Transverse colon (tissue), 4 donors: Measurements from ENCODE around the gene MEGF10. TPM values are rescaled to one million over a fixed set of nuclear protein-coding genes. Genes with fewer than 3 reads are reported as not detected.
"Not testable (repeated sequence)": the region's sequence is repeated elsewhere in the genome, so short reads cannot be mapped to it uniquely, and the experiment has no call there.

Source experiments
- DNase-seq: peaks from one replicate; pipeline ENCODE4 v3.0.0-alpha.2; 2019
- H3K27ac ChIP-seq, 4 donors: fragments of 200-600 bp; sonication (generic); 2 replicates each; pipeline ENCODE4 v1.5.1; 2016 to 2018; ENCODE audit warnings: inconsistent platforms in 4 of 4
- H3K27me3 ChIP-seq: fragments of 200-600 bp; sonication (generic); 2 replicates; pipeline ENCODE4 v1.5.1; 2017; ENCODE audit warnings: inconsistent platforms
- H3K36me3 ChIP-seq, 4 donors: fragments of 200-600 bp; sonication (generic); 2 replicates each; pipeline ENCODE4 v1.5.1; 2017 to 2019; ENCODE audit warnings: inconsistent platforms in 4 of 4
- H3K4me1 ChIP-seq, 4 donors: fragments of 200-600 bp; sonication (generic); 2 replicates each; pipeline ENCODE4 v1.5.1; 2017 to 2020; ENCODE audit warnings: inconsistent platforms in 4 of 4
- H3K4me3 ChIP-seq, 4 donors: fragments of 200-600 bp; sonication (generic); 1 replicate in 1 of 4; 2 replicates in 3 of 4; pipeline versions ENCODE4 v1.5.1 to v1.6.1; 2017 to 2019; ENCODE audit warnings: inconsistent platforms in 4 of 4
- H3K9me3 ChIP-seq, 2 donors: fragments of 200-600 bp; sonication (generic); 2 replicates each; pipeline ENCODE4 v1.5.1; 2017 to 2019; ENCODE audit warnings: inconsistent platforms in 2 of 2
- CTCF ChIP-seq, 5 experiments: fragments of 200-600 bp in 3 of 5; fragments of 450-650 bp in 2 of 5; sonication (generic) in 3 of 5; IDR thresholded peaks; 1 replicate in 2 of 5; 2 replicates in 3 of 5; pipeline ENCODE4 v1.5.1; 2016 to 2017; ENCODE audit warnings: antibody characterized with exemption in 5 of 5, inconsistent platforms in 3 of 5, mild to moderate bottlenecking in 2 of 5, moderate library complexity in 1 of 5
- EP300 ChIP-seq: sonication (generic); formaldehyde crosslinking; IDR thresholded peaks from one replicate; pipeline ENCODE4 v1.6.1; 2017; ENCODE audit warnings: antibody characterized with exemption, low read depth
- POLR2A ChIP-seq: fragments of 450-650 bp; IDR thresholded peaks from one replicate; pipeline ENCODE4 v1.6.1; 2016; ENCODE audit warnings: antibody characterized with exemption, mild to moderate bottlenecking, moderate library complexity
- POLR2AphosphoS5 ChIP-seq, 3 donors: sonication (generic); formaldehyde crosslinking; IDR thresholded peaks; one replicate each; pipeline ENCODE4 v1.6.1; 2016; ENCODE audit warnings: antibody characterized with exemption in 3 of 3
- WGBS, 2 donors: methylation state at CpG; one replicate each; pipeline ENCODE4 v1.1.5; 2018; ENCODE audit warnings: low coverage in 1 of 2; 5-methylcytosine and 5-hydroxymethylcytosine counted together
- in situ Hi-C, 4 donors: fragments of 200-750 bp; cut with MboI; loops; one replicate each; pipeline versions ENCODE4 v1.15.0 to v1.15.1; 2017; ENCODE audit warnings: low sequenced_read_pairs in 3 of 4, low pct_ligation_motif_present in 1 of 4, low pct_unique_long_range_greater_than_20kb in 1 of 4
- intact Hi-C: fragments of 100-400 bp; cut with DNase I; formaldehyde crosslinking; loops from one replicate; pipeline ENCODE4 v1.15.1; 2023; ENCODE audit warnings: low total_unique reads
- total RNA-seq, 4 donors: library from RNA; depleted of rRNA; stranded (reverse); fragments of >200 nt; gene quantifications; one replicate each; pipeline ENCODE4 v1.1.0, GENCODE V29; 2016

The MEGF10 gene
- total RNA-seq, 4 donors from 2014 or later, result 0.68 to 3.0 (median 2.9) TPM; not detected in 1

- no peak overlapping the region for H3K4me3 ChIP-seq
- in situ Hi-C loops (loop anchor here in 1 of 4 donors (10.0 kb wide), 1 partner anchor 189 kb away; no protein-coding TSS in a partner anchor), intact Hi-C loops (no loop called here)
- peaks cover 27% of the 10 kb centered on the region for H3K27me3 ChIP-seq
- H3K9me3 ChIP-seq, result no peaks in the 10 kb centered on the region
- H3K4me1 ChIP-seq, result peaks cover 0 to 9% (median 5%) of the 10 kb centered on the region in 4 donors
- TF ChIP-seq POLR2A, result no peak
- no peak for TF ChIP-seq EP300
- no peak for TF ChIP-seq CTCF (IDR thresholded peaks at IDR 0.05)
- TF ChIP-seq POLR2AphosphoS5 (IDR thresholded peaks at IDR 0.05), result no peak
- H3K36me3 ChIP-seq, result no peaks in the 10 kb centered on the region
- no peak for DNase-seq
- 72 to 75% methylated on average over 1 of the region's 1 CpG for WGBS, 2 donors
- H3K27ac ChIP-seq, result no peak overlapping the region
Measured at GRCh38 chr5:127295454-127295853, 4.9 kb downstream of the MEGF10 start.

- H3K36me3 ChIP-seq, result no peaks in the 10 kb centered on the region
- DNase-seq, result no peak
- intact Hi-C loops, result no loop called here
- TF ChIP-seq POLR2A (no peak), CTCF (IDR thresholded peaks at IDR 0.05) (no peak), POLR2AphosphoS5 (IDR thresholded peaks at IDR 0.05) (no peak), EP300 (no peak)
- H3K4me1 ChIP-seq, result peaks cover 0 to under 1% (median 0%) of the 10 kb centered on the region in 4 donors
- H3K4me3 ChIP-seq, result no peak overlapping the region
- no peak overlapping the region for H3K27ac ChIP-seq
- H3K9me3 ChIP-seq, result no peaks in the 10 kb centered on the region
- in situ Hi-C loops, result loop anchor here in 1 of 4 donors (10.0 kb wide), 1 partner anchor 188 kb away; no protein-coding TSS in a partner anchor
- H3K27me3 ChIP-seq, result peaks cover 19% of the 10 kb centered on the region
Measured at GRCh38 chr5:127296321-127296720, 5.7 kb downstream of the MEGF10 start.

- in situ Hi-C loops, result loop anchor here in 1 of 4 donors (10.0 kb wide), 1 partner anchor 188 kb away; no protein-coding TSS in a partner anchor
- intact Hi-C loops, DNase-seq: not testable (repeated sequence)
Measured at GRCh38 chr5:127296894-127297293, 6.3 kb downstream of the MEGF10 start.

GRCh38 chr5:127297348-127298035 lies 6.9 kb downstream of the MEGF10 start:
- intact Hi-C loops (no loop called here), in situ Hi-C loops (loop anchor here in 1 of 4 donors (10.0 kb wide), 1 partner anchor 187 kb away; no protein-coding TSS in a partner anchor)
- DNase-seq, result no peak
- TF ChIP-seq EP300 (no peak), POLR2A (no peak), POLR2AphosphoS5 (IDR thresholded peaks at IDR 0.05) (no peak), CTCF (IDR thresholded peaks at IDR 0.05) (no peak)
- no peaks in the 10 kb centered on the region for H3K9me3 ChIP-seq
- WGBS, 2 donors, result 75 to 77% methylated on average over 4 of the region's 4 CpGs
- no peaks in the 10 kb centered on the region for H3K4me1 ChIP-seq
- H3K27ac ChIP-seq, result no peak overlapping the region
- H3K36me3 ChIP-seq, result no peaks in the 10 kb centered on the region
- H3K4me3 ChIP-seq, result no peak overlapping the region
- peaks cover 8% of the 10 kb centered on the region for H3K27me3 ChIP-seq

More at GRCh38 chr5:127296894-127297293, 6.3 kb downstream of the MEGF10 start:
- not testable (repeated sequence) for H3K4me3 ChIP-seq, H3K9me3 ChIP-seq, H3K4me1 ChIP-seq, H3K36me3 ChIP-seq, H3K27ac ChIP-seq
- WGBS, 2 donors, result 61 to 73% methylated on average over 5 of the region's 5 CpGs
- peaks cover 13% of the 10 kb centered on the region for H3K27me3 ChIP-seq
